ENCODE measurements around the gene NFATC4. TPM values are rescaled to one million over a fixed set of nuclear protein-coding genes. Genes with fewer than 3 reads are reported as not detected.

The NFATC4 gene
- total RNA-seq, 1 experiment from 2014 or later: 60.7 TPM

DNA sequence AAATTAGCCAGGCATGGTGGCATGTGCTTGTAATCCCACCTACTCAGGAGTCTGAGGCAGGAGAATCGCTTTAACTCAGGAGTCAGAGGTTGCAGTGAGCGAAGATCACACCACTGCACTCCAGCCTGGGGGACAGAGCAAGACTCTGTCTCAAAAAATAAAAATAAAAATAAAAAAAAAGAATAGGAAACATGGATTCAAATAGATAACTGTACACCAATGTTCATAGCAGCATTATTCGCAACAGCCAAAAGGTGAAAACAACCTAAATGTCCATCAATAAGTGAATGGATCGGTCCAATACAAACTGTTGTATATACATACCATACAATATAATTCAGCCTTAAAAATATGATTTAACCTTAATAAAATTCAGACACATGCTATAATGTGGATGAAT is 25.1 kb upstream of the NFATC4 start:
- Mint-ChIP-seq H3K4me3 (no peak overlapping the region), H3K27ac (no peak overlapping the region), H3K36me3 (no peaks in the 10 kb centered on the region), H3K27me3 (ENCODE audit: low read depth) (peaks cover 89% of the 10 kb centered on the region), H3K9me3 (no peaks in the 10 kb centered on the region), H3K4me1 (0 out of 2 replicates have a peak, but pooled peaks cover 3% of the 10 kb centered on the region)
- ChIA-PET CTCF (interaction anchor here (1.1 to 17.1 kb wide), 3 partner anchors 9 to 85 kb away, joined by 3 to 518 read pairs (median 4); partner anchors contain the start of genes CBLN3 and KHNYN), POLR2A (no interaction called here)
- no peak for DNase-seq (ENCODE audit: low spot score)
- ATAC-seq: no peak
- TF ChIP-seq, protein P1, sequence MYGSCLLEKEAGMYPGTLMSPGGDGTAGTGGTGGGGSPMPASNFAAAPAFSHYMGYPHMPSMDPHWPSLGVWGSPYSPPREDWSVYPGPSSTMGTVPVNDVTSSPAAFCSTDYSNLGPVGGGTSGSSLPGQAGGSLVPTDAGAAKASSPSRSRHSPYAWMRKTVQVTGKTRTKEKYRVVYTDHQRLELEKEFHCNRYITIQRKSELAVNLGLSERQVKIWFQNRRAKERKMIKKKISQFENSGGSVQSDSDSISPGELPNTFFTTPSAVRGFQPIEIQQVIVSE (CRISPR knock-in tag; IDR thresholded peaks at IDR 0.05; ENCODE audit: borderline replicate concordance): no peak
- no peak for TF ChIP-seq SMAD4 (CRISPR knock-in tag; IDR thresholded peaks at IDR 0.05)

DNA sequence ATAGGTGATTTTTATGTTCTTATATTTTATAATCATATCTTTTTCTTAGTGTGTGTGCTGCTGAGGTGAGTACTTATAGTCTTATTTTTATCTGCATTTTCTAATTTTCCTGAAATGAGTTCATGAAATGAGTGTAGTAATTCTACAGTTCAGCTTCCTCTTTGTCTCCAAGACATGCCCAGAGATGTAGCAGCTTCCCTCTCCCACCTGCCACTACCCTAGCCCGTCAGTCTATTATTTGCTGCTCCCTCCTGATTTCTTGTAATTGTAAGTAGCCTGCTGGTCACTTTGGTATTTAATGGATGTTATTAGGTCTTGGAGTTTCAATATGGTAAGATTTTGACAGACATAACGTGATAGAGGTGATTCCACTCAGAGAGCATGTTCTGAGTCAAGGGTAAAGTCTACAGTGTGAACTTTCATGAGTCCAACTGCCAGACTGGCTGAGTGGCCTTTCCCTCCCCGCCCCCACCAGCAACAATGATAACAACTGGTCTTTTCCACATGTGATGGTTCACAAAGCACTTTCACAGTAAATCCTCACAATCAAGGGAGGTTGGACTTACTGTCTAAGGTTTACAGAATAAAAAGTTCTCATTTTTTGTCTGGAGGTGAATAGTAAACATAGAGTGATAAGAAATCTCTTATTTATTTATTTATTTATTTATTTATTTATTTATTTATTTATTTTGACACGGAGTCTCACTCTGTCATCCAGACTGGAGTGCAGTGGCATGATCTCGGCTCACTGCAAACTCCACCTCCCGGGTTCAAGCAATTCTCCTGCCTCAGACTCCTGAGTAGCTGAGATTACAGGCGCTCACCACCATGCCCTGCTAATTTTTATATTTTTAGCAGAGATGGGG is 24.0 kb upstream of the NFATC4 start:
- Mint-ChIP-seq H3K4me1 (0 out of 2 replicates have a peak, but pooled peaks cover 3% of the 10 kb centered on the region), H3K27ac (no peak overlapping the region), H3K4me3 (no peak overlapping the region), H3K36me3 (no peaks in the 10 kb centered on the region), H3K27me3 (ENCODE audit: low read depth) (peaks cover 88% of the 10 kb centered on the region), H3K9me3 (no peaks in the 10 kb centered on the region)
- POLR2A ChIA-PET: no interaction called here
- DNase-seq (ENCODE audit: low spot score) (no peak), ATAC-seq (no peak)
- CTCF ChIA-PET: interaction anchor here (1.1 to 4.0 kb wide), 4 partner anchors 10 to 93 kb away, joined by 3 to 43 read pairs (median 10); partner anchors contain the start of gene ADCY4
- TF ChIP-seq, protein P2, sequence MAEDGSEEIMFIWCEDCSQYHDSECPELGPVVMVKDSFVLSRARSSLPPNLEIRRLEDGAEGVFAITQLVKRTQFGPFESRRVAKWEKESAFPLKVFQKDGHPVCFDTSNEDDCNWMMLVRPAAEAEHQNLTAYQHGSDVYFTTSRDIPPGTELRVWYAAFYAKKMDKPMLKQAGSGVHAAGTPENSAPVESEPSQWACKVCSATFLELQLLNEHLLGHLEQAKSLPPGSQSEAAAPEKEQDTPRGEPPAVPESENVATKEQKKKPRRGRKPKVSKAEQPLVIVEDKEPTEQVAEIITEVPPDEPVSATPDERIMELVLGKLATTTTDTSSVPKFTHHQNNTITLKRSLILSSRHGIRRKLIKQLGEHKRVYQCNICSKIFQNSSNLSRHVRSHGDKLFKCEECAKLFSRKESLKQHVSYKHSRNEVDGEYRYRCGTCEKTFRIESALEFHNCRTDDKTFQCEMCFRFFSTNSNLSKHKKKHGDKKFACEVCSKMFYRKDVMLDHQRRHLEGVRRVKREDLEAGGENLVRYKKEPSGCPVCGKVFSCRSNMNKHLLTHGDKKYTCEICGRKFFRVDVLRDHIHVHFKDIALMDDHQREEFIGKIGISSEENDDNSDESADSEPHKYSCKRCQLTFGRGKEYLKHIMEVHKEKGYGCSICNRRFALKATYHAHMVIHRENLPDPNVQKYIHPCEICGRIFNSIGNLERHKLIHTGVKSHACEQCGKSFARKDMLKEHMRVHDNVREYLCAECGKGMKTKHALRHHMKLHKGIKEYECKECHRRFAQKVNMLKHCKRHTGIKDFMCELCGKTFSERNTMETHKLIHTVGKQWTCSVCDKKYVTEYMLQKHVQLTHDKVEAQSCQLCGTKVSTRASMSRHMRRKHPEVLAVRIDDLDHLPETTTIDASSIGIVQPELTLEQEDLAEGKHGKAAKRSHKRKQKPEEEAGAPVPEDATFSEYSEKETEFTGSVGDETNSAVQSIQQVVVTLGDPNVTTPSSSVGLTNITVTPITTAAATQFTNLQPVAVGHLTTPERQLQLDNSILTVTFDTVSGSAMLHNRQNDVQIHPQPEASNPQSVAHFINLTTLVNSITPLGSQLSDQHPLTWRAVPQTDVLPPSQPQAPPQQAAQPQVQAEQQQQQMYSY (CRISPR knock-in tag; IDR thresholded peaks at IDR 0.05): no peak
- no peak for TF ChIP-seq PRRX2 (CRISPR knock-in tag; IDR thresholded peaks at IDR 0.05)
- TF ChIP-seq ZNF317 (CRISPR knock-in tag; IDR thresholded peaks at IDR 0.05; ENCODE audit: borderline replicate concordance, low read depth): no peak
- TF ChIP-seq ESRRA (CRISPR knock-in tag; IDR thresholded peaks at IDR 0.05; ENCODE audit: borderline replicate concordance): no peak
- no peak for TF ChIP-seq ELF4 (CRISPR knock-in tag; IDR thresholded peaks at IDR 0.05; ENCODE audit: low read depth)
- TF ChIP-seq GRHL2 (CRISPR knock-in tag; IDR thresholded peaks at IDR 0.05; ENCODE audit: insufficient replicate concordance, severe bottlenecking): no peak
- TF ChIP-seq MXD4 (CRISPR knock-in tag; IDR thresholded peaks at IDR 0.05; ENCODE audit: borderline replicate concordance): no peak
- no peak for TF ChIP-seq FOXP1 (CRISPR knock-in tag; IDR thresholded peaks at IDR 0.05; ENCODE audit: borderline replicate concordance)
- TF ChIP-seq, protein P3, sequence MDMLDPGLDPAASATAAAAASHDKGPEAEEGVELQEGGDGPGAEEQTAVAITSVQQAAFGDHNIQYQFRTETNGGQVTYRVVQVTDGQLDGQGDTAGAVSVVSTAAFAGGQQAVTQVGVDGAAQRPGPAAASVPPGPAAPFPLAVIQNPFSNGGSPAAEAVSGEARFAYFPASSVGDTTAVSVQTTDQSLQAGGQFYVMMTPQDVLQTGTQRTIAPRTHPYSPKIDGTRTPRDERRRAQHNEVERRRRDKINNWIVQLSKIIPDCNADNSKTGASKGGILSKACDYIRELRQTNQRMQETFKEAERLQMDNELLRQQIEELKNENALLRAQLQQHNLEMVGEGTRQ (CRISPR knock-in tag; IDR thresholded peaks at IDR 0.05): no peak
- TF ChIP-seq SMAD3 (CRISPR knock-in tag; IDR thresholded peaks at IDR 0.05; ENCODE audit: borderline replicate concordance): no peak
- TF ChIP-seq ZNF138 (CRISPR knock-in tag; conservative IDR thresholded peaks at IDR 0.05): no peak
- TF ChIP-seq, protein P4, sequence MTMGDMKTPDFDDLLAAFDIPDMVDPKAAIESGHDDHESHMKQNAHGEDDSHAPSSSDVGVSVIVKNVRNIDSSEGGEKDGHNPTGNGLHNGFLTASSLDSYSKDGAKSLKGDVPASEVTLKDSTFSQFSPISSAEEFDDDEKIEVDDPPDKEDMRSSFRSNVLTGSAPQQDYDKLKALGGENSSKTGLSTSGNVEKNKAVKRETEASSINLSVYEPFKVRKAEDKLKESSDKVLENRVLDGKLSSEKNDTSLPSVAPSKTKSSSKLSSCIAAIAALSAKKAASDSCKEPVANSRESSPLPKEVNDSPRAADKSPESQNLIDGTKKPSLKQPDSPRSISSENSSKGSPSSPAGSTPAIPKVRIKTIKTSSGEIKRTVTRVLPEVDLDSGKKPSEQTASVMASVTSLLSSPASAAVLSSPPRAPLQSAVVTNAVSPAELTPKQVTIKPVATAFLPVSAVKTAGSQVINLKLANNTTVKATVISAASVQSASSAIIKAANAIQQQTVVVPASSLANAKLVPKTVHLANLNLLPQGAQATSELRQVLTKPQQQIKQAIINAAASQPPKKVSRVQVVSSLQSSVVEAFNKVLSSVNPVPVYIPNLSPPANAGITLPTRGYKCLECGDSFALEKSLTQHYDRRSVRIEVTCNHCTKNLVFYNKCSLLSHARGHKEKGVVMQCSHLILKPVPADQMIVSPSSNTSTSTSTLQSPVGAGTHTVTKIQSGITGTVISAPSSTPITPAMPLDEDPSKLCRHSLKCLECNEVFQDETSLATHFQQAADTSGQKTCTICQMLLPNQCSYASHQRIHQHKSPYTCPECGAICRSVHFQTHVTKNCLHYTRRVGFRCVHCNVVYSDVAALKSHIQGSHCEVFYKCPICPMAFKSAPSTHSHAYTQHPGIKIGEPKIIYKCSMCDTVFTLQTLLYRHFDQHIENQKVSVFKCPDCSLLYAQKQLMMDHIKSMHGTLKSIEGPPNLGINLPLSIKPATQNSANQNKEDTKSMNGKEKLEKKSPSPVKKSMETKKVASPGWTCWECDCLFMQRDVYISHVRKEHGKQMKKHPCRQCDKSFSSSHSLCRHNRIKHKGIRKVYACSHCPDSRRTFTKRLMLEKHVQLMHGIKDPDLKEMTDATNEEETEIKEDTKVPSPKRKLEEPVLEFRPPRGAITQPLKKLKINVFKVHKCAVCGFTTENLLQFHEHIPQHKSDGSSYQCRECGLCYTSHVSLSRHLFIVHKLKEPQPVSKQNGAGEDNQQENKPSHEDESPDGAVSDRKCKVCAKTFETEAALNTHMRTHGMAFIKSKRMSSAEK (CRISPR knock-in tag; IDR thresholded peaks at IDR 0.05; ENCODE audit: borderline replicate concordance): no peak
- TF ChIP-seq JUN (CRISPR knock-in tag; IDR thresholded peaks at IDR 0.05): no peak
- TF ChIP-seq, protein P5, sequence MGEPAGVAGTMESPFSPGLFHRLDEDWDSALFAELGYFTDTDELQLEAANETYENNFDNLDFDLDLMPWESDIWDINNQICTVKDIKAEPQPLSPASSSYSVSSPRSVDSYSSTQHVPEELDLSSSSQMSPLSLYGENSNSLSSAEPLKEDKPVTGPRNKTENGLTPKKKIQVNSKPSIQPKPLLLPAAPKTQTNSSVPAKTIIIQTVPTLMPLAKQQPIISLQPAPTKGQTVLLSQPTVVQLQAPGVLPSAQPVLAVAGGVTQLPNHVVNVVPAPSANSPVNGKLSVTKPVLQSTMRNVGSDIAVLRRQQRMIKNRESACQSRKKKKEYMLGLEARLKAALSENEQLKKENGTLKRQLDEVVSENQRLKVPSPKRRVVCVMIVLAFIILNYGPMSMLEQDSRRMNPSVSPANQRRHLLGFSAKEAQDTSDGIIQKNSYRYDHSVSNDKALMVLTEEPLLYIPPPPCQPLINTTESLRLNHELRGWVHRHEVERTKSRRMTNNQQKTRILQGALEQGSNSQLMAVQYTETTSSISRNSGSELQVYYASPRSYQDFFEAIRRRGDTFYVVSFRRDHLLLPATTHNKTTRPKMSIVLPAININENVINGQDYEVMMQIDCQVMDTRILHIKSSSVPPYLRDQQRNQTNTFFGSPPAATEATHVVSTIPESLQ (CRISPR knock-in tag; IDR thresholded peaks at IDR 0.05): no peak
- no peak for TF ChIP-seq ETV6 (CRISPR knock-in tag; IDR thresholded peaks at IDR 0.05)
- no peak for TF ChIP-seq HMGA2 (CRISPR knock-in tag; IDR thresholded peaks at IDR 0.05)
